ENCODE results near the gene TMCC1.

TMCC1 gene

GRCh38 chr3:129934234-129935123, 41.0 kb upstream of the TMCC1 start:
- H3K27ac ChIP-seq = no peak overlapping the region
- peak; percentile 90 for TF ChIP-seq CTCF (conservative IDR thresholded peaks at IDR 0.05)

- H3K27ac ChIP-seq = no peak overlapping the region
- no peak for TF ChIP-seq CTCF (conservative IDR thresholded peaks at IDR 0.05)
These were observed 40.0 kb upstream of the TMCC1 start for GRCh38 chr3:129933471-129933870.

- TF ChIP-seq CTCF (conservative IDR thresholded peaks at IDR 0.05) = no peak
- no peak overlapping the region for H3K27ac ChIP-seq
These were observed 35.9 kb upstream of the TMCC1 start for GRCh38 chr3:129929383-129929782.

GRCh38 chr3:129927072-129927471, 33.6 kb upstream of the TMCC1 start:
- no peak overlapping the region for H3K27ac ChIP-seq
- no peak for TF ChIP-seq CTCF (conservative IDR thresholded peaks at IDR 0.05)

GRCh38 chr3:129919806-129920205, 26.3 kb upstream of the TMCC1 start:
- no peak for TF ChIP-seq CTCF (conservative IDR thresholded peaks at IDR 0.05)

GRCh38 chr3:129919357-129919756, 25.8 kb upstream of the TMCC1 start:
- H3K27ac ChIP-seq = no peak overlapping the region
- no peak for TF ChIP-seq CTCF (conservative IDR thresholded peaks at IDR 0.05)

More at GRCh38 chr3:129919806-129920205, 26.3 kb upstream of the TMCC1 start:
- H3K27ac ChIP-seq = no peak overlapping the region

- no peak overlapping the region for H3K27ac ChIP-seq
- TF ChIP-seq CTCF (conservative IDR thresholded peaks at IDR 0.05) = no peak
These were observed 24.9 kb upstream of the TMCC1 start for GRCh38 chr3:129918461-129918860.
